Cerebellar nuclear complex (tissue), 1 donor: ENCODE data around the gene COLQ.

Source experiments
- DNase-seq, 2 experiments: peaks; one replicate each; lab custom pipeline; 2025; lab: John Stamatoyannopoulos, UW

The COLQ gene

GRCh38 chr3:15454965-15455364, 66.5 kb downstream of the COLQ start:
- DNase-seq = no peak

- DNase-seq = no peak
Measured at GRCh38 chr3:15453991-15454625, 67.4 kb downstream of the COLQ start.

- no peak for DNase-seq
Measured at GRCh38 chr3:15453501-15453900, 68.0 kb downstream of the COLQ start.

GRCh38 chr3:15452961-15453360, 68.5 kb downstream of the COLQ start:
- DNase-seq = no peak

GRCh38 chr3:15452156-15452555, 69.3 kb downstream of the COLQ start:
- DNase-seq = no peak

GRCh38 chr3:15451216-15452113, 70.0 kb downstream of the COLQ start:
- DNase-seq = no peak

- DNase-seq = no peak
Measured at GRCh38 chr3:15450438-15451215, 70.9 kb downstream of the COLQ start.

- DNase-seq = no peak
Measured at GRCh38 chr3:15449489-15450224, 71.8 kb downstream of the COLQ start.

- no peak for DNase-seq
Measured at GRCh38 chr3:15443826-15444524, 77.5 kb downstream of the COLQ start.

GRCh38 chr3:15440891-15441290, 80.6 kb downstream of the COLQ start:
- no peak for DNase-seq

GRCh38 chr3:15439476-15439875, 82.0 kb downstream of the COLQ start:
- no peak for DNase-seq

GRCh38 chr3:15438983-15439382, 82.5 kb downstream of the COLQ start:
- no peak for DNase-seq

- DNase-seq = no peak
Measured at GRCh38 chr3:15436246-15436645, 85.3 kb downstream of the COLQ start.

- no peak for DNase-seq
Measured at GRCh38 chr3:15434756-15435155, 86.8 kb downstream of the COLQ start.

GRCh38 chr3:15433531-15433930, 88.0 kb downstream of the COLQ start:
- DNase-seq = no peak

GRCh38 chr3:15431256-15431837, 90.2 kb downstream of the COLQ start:
- DNase-seq = no peak

GRCh38 chr3:15430624-15431023, 90.9 kb downstream of the COLQ start:
- no peak for DNase-seq

- no peak for DNase-seq
Measured at GRCh38 chr3:15429080-15429479, 92.4 kb downstream of the COLQ start.

- no peak for DNase-seq
Measured at GRCh38 chr3:15428539-15428938, 93.0 kb downstream of the COLQ start.

GRCh38 chr3:15427981-15428380, 93.5 kb downstream of the COLQ start:
- no peak for DNase-seq
